ENCODE results near the gene SEMA4A.

Gene SEMA4A

GRCh38 chr1:156135930-156136871, 17.2 kb upstream of the SEMA4A start:
- DNase-seq (ENCODE audit: low read depth in 2 of 2) = no peak

DNA sequence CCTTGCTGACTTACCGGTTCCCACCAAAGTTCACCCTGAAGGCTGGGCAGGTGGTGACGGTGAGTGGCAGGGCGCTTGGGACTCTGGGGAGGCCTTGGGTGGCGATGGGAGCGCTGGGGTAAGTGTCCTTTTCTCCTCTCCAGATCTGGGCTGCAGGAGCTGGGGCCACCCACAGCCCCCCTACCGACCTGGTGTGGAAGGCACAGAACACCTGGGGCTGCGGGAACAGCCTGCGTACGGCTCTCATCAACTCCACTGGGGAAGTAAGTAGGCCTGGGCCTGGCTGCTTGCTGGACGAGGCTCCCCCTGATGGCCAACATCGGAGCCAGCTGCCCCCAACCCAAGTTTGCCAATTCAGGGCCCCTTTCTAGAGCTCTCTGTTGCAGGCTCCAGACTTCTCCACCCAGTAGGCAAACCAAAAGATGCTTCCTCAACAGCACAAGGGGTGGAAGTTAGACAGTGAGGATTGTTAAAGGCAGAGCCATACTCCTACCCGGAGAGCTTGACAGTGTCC, 16.4 kb upstream of the SEMA4A start:
- no peak for DNase-seq (ENCODE audit: low read depth in 2 of 2)

- DNase-seq (ENCODE audit: low read depth in 2 of 2) = no peak
These were observed 14.9 kb upstream of the SEMA4A start for GRCh38 chr1:156138458-156138867.

- no peak for DNase-seq (ENCODE audit: low read depth in 2 of 2)
These were observed 12.3 kb upstream of the SEMA4A start for GRCh38 chr1:156140879-156141707.

- DNase-seq (ENCODE audit: low read depth in 2 of 2) = no peak
These were observed 9.5 kb upstream of the SEMA4A start for GRCh38 chr1:156143765-156144489.

- no peak for DNase-seq (ENCODE audit: low read depth in 2 of 2)
These were observed 8.6 kb upstream of the SEMA4A start for GRCh38 chr1:156144742-156145141.

DNA sequence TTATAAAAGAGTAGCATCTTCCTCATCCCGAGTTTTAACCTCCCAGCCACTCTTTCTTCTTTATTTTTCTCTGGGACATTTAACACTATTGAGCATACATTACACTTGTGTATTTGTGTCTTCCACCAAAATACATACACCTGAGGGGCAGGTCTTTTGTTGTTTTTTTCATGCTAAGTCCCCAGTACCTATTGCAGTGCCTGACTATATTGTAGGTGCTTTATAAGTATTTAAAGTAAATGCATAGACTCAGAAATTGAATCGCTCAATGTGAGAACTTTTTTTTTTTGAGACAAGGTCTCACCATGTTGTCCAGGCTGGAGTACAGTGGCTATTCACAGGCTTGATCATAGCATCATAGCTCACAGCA, 7.8 kb upstream of the SEMA4A start:
- DNase-seq (ENCODE audit: low read depth in 2 of 2) = no peak

DNA sequence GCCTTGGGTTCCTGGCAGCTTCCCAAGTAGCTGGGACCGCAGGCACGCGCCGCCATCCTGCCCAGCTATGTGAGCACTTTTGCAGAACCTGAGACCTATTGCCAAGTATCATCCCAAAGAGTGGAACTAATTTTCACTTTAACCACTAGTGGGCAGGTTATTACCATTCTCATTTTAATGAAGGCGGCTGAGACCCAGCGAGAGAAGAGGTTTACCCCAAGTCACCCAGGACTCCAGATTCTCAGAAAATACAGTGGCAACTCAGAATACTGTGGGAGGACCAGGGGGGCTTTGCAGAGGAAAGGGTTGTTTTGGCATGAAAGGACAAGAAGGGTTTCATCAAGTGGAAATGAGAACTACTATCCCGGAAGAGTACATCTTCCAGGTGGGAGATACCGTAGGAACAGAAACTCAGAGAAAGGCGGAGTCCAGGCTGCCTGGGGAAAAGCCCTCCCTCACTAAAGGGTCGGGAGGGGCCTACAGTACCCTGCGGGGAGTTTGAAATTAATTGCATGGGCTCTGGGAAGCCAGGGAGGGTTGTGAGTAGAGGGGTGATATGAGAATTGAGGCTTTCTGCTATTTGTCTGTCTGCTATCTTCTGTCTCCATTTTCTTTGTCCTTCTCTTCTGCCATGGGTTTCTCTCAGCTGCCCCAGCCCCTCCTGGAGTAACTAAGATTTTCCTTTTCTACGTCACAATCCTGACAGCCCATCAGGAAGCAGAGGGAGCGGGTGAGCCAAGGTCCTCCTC, 7.2 kb upstream of the SEMA4A start:
- no peak for DNase-seq (ENCODE audit: low read depth in 2 of 2)

- no peak for DNase-seq (ENCODE audit: low read depth in 2 of 2)
These were observed 6.5 kb upstream of the SEMA4A start for GRCh38 chr1:156146769-156147405.

- no peak for DNase-seq (ENCODE audit: low read depth in 2 of 2)
These were observed 5.2 kb upstream of the SEMA4A start for GRCh38 chr1:156148216-156148615.

- DNase-seq (ENCODE audit: low read depth in 2 of 2) = no peak
These were observed 3.7 kb upstream of the SEMA4A start for GRCh38 chr1:156149374-156150332.

DNA sequence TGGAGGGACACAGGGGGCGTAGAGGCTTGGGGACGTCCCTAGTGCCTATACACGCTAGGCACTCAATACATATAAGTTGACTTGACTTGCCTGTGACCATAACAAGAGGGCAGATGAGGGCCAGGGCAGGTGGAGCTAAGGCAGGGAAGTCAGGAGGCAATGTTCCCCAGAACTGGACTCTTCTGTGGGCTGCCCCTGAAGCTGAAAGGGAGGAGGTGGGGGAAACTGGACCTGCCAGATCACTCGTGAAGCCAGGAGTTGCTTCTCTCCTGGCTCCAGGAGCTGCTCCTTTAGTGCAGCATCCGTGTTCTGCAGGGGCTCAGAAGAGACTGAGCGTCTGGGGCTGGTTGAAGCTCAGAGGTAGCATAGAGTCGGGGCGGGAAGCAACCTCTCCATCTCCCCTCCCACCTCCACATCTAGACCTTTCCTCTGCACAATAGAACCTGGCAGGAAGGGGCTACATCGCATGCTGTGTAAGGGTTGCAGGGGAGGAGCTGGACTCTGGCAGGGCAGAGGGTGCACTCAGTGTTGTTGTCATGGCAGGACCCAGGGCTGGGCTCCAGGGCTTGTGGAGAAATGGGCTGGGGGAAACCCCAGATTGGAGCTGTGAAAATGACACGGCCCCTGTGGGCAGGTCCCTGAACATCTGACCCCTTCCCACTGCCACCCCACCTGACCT, 2.9 kb upstream of the SEMA4A start:
- DNase-seq (ENCODE audit: low read depth in 2 of 2) = no peak

- DNase-seq (ENCODE audit: low read depth in 2 of 2) = no peak
These were observed 2.2 kb upstream of the SEMA4A start for GRCh38 chr1:156151093-156151688.

DNA sequence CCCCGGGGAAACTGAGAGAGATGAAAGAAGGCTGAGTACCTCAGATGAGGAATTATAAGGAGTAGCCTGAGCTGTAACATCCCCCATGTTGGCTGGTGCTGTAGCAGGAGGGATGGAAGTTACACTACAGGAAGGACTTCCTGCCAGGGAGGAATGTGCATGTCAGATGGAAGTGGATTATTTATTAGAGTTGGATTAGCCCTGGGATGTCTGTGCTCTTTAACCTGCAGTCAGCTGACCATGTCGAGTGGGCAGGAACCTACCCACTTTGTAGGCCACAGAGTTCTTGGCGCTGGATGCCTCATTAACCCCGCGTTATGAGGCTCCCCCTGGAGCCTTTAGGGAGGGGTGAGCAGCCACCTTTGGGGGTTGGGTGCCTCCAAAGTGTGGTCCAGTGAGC, 757 bp upstream of the SEMA4A start:
- no peak for DNase-seq (ENCODE audit: low read depth in 2 of 2)

- no peak for DNase-seq (ENCODE audit: low read depth in 2 of 2)
These were observed 948 bp downstream of the SEMA4A start for GRCh38 chr1:156154317-156154749.

GRCh38 chr1:156155756-156156510, 2.5 kb downstream of the SEMA4A start:
- no peak for DNase-seq (ENCODE audit: low read depth in 2 of 2)

GRCh38 chr1:156157506-156157905, 4.1 kb downstream of the SEMA4A start:
- DNase-seq (ENCODE audit: low read depth in 2 of 2) = no peak

DNA sequence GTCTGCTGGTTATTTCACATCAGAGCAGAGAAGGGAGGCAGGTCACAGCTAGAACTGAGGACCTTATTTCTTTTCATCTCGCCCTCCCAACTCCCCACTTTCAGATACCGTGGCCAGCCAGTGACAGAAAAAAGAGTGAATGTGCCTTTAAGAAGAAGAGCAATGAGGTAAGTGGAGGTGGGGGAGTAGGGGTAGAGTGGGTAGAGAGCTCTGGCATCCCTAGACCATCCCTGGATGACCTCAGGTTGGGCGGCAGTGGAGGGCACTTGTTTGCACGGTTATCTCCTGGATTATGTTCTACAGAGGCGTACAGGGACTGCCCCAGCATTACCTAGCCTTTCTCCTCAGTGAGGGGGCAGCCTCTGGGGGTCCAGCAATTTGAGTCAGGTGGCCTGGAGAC, 4.6 kb downstream of the SEMA4A start:
- no peak for DNase-seq (ENCODE audit: low read depth in 2 of 2)

Measured in stimulated activated CD8-positive, alpha-beta memory T cell treated with anti-CD3 and anti-CD28 coated beads, Interleukin-15, amount 100 ng/mL, for 4 hours (primary cell).